Vagina (tissue), 2 donors: ENCODE data around the gene LRRC4.

ENCODE experiments used
- POLR2AphosphoS5 ChIP-seq, 2 donors: sonication (generic); formaldehyde crosslinking; IDR thresholded peaks; one replicate each; pipeline ENCODE4 v1.9.0; 2017; ENCODE audit warnings: antibody characterized with exemption in 2 of 2, mild to moderate bottlenecking in 2 of 2, low read depth in 1 of 2; ENCODE audit not compliant: insufficient read depth in 1 of 2
- TF ChIP-seq, protein P1 (sequence below), 3 experiments: fragments of 450-650 bp in 2 of 3; fragments of 200-600 bp in 1 of 3; sonication (generic) in 1 of 3; IDR thresholded peaks; one replicate each; pipeline ENCODE4 v1.5.1; 2017 to 2019; ENCODE audit warnings: antibody characterized with exemption in 3 of 3, mild to moderate bottlenecking in 2 of 3, moderate library complexity in 2 of 3

DNA sequence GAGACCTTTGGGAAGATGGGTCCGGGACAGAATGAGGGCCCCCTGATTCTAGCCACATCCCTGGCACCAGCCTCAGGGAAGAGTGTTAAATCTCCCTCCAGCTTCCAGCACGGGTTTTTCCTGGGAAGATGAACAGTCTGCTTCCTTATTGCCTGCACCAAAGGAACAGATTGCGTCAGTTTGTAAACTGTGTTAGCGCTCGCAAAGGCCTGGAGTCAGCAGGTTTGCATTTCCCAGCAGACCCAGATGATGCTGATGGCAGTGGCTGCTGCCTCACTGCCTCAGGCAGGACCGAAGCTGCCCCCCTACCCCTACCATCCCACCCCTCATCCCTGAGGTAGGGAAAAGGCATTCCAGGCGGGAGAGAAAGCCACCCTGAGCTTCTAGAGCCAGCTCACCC is 34.6 kb upstream of the LRRC4 start:
- no peak for TF ChIP-seq POLR2AphosphoS5 (IDR thresholded peaks at IDR 0.05; ENCODE audit: insufficient read depth in 1 of 2, low read depth in 1 of 2)
- TF ChIP-seq, protein P1, sequence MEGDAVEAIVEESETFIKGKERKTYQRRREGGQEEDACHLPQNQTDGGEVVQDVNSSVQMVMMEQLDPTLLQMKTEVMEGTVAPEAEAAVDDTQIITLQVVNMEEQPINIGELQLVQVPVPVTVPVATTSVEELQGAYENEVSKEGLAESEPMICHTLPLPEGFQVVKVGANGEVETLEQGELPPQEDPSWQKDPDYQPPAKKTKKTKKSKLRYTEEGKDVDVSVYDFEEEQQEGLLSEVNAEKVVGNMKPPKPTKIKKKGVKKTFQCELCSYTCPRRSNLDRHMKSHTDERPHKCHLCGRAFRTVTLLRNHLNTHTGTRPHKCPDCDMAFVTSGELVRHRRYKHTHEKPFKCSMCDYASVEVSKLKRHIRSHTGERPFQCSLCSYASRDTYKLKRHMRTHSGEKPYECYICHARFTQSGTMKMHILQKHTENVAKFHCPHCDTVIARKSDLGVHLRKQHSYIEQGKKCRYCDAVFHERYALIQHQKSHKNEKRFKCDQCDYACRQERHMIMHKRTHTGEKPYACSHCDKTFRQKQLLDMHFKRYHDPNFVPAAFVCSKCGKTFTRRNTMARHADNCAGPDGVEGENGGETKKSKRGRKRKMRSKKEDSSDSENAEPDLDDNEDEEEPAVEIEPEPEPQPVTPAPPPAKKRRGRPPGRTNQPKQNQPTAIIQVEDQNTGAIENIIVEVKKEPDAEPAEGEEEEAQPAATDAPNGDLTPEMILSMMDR (IDR thresholded peaks at IDR 0.05), result no peak
